ENCODE data around the gene CHST7. TPM values are rescaled to one million over a fixed set of nuclear protein-coding genes. Genes with fewer than 3 reads are reported as not detected.

The CHST7 gene
- total RNA-seq, 1 donor from 2014 or later = 8.4 TPM

DNA sequence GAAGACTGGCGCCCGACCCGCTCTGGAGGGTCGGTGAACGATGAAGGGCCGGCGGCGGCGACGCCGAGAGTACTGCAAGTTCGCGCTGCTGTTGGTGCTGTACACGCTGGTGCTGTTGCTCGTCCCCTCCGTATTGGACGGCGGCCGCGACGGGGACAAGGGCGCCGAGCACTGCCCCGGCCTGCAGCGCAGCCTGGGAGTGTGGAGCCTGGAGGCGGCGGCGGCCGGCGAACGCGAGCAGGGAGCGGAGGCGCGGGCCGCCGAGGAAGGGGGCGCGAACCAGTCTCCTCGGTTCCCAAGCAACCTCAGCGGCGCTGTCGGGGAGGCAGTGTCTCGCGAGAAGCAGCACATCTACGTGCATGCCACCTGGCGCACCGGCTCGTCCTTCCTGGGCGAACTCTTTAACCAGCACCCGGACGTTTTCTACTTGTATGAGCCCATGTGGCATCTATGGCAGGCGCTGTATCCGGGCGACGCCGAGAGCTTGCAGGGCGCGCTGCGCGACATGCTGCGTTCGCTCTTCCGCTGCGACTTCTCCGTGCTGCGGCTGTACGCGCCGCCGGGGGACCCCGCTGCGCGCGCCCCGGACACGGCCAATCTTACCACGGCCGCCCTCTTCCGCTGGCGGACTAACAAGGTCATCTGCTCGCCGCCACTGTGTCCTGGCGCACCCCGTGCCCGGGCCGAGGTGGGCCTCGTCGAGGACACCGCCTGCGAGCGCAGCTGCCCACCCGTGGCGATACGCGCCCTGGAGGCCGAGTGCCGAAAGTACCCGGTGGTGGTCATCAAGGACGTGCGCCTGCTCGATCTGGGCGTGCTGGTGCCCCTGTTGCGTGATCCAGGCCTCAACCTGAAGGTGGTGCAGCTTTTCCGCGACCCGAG, 568 bp downstream of the CHST7 start:
- DNase-seq (ENCODE audit: low spot score) = peak; percentile 20

DNA sequence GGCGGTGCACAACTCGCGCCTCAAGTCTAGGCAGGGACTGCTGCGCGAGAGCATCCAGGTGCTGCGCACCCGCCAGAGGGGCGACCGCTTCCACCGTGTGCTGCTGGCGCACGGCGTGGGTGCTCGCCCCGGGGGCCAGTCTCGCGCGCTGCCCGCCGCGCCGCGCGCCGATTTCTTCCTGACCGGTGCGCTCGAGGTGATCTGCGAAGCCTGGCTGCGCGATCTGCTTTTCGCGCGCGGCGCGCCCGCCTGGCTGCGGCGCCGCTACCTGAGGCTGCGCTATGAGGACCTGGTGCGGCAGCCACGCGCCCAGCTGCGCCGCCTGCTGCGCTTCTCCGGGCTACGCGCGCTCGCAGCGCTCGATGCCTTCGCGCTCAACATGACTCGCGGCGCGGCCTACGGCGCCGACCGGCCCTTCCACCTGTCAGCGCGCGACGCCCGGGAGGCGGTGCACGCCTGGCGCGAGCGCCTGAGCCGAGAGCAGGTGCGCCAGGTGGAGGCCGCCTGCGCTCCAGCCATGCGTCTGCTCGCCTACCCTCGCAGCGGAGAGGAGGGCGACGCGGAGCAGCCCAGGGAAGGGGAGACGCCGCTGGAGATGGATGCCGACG, 1.3 kb downstream of the CHST7 start:
- no peak for DNase-seq (ENCODE audit: low spot score)

DNA sequence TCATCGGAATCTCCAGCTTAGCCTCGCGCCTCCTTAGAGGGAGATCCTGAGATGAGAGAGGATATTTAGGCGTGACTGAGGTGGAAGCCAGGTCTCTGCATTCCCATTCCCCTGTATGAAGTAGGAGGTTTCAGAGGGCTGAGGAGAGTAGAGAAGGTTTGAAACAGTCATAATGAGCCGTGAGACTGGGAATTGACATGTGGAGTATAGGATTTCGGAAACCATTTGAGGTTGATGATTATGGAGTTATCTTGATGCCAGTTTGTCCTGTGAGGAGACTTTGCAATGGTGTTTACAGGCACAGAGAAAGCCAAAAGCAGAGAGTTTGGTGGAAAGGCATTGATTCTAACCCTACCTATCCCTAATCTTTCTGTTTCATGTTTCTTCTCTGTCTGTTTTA, 2.0 kb downstream of the CHST7 start:
- no peak for DNase-seq (ENCODE audit: low spot score)

DNA sequence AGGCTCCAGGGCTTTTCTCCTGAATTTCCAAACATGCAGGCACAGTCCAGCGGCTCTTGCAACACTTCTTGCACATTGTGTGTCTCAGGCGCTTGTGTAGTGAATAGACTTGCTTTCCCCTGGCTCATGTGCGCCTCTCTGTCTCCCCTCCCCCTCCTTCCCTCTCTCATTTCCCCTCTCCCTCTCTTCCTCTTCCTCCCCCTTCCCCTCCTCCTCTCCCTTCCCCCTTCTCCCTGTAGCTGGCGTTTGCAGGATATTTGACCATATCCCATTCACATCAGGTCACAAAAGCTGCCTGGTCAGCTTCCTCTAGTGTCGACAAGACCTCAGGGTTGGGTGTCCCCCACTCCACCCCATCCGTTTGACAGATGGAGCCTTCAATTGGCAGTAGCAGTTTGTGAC, 2.4 kb downstream of the CHST7 start:
- peak; percentile 9 for DNase-seq (ENCODE audit: low spot score)

DNA sequence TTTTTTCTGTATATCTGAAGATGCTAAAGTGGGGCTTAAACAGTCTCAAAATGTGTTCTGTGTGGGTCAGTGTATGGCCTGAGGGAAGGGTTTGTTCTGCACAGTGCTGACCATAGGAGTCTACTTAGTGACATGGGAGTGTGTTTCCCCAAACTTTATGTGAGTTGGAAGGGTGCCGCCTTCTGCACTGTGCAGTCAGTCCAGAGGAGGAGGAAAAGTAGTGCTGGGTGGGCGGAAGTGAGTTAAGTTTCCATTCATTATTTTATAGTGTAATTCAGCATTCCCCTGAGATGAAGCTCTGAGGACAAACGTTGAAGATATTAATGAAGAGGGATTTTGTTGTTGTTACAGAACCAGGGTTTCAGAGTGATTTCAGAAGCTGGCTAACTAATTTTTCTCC, 2.9 kb downstream of the CHST7 start:
- DNase-seq (ENCODE audit: low spot score) = peak; percentile 3

DNA sequence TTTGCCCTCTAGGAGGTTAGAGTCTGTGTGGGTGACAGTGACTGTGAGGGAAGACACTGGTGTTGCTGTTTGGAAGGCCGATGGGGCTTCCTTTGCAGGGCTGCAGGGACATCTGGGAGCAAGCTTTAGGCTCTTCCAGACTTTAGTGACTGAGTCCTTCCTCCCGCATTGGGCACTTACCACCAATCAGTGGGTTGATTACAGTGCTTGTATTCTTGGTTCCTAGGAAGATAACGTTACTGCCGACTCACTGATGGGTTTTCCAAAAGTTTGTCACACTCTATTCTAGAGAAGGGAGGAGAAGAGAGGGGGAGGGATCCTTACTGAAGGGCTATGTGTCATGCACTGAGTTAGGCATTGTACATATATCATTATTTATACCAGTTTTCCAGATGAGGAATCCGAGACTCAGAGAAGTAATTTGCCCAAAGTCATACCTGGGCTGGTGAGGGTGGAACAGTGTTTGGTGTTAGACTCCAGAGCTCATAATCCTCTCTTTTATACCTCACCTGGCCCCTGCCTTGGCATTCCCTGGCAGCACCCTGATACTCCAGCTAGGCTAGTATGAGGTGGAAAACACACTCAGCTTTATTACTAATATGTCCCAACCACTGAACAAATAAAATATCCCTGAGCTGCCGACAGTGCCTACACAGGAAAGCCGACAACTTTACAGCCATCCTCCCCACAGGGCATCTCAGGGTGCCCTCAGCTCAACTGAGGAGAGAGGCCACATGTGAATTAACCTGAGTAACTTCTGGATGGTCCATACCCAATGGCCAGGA, 3.8 kb downstream of the CHST7 start:
- DNase-seq (ENCODE audit: low spot score) = no peak

DNA sequence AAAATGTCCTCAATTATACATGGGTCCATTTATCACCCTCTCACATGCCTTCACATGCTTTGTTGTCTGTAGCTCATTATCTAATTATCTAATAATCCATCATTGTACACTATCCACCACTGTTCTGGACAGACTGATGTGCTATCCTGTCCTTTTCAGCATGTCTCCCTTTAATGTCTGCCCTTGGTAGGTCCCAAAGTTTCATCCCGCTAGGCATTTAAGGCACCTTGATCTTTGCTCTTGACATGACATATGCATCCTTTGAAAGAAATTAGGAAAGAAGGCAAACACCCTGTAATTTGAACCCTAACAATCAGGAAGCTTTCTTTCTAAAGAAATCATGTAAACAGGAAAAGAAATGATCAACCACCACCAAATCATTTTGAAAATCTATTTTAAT, 5.7 kb downstream of the CHST7 start:
- no peak for DNase-seq (ENCODE audit: low spot score)

DNA sequence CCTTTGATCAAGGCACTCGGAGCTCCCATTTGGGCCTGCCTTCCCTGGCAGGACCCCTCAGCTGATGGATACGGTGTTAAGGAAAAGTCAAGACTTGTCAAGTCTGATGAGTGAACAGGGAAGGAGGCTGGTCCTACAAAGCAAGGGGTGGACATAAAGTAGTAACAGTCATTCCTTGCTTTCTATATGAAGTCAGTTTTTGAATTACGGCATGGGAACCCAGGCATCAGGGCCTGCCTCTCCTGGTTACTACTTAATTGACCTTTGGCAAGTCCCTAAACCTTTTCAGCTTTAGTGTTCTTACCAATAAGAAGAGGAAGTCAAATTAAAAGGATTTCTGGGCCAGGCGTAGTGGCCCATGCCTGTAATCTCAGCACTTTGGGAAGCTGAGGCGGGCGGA, 7.0 kb downstream of the CHST7 start:
- no peak for DNase-seq (ENCODE audit: low spot score)

DNA sequence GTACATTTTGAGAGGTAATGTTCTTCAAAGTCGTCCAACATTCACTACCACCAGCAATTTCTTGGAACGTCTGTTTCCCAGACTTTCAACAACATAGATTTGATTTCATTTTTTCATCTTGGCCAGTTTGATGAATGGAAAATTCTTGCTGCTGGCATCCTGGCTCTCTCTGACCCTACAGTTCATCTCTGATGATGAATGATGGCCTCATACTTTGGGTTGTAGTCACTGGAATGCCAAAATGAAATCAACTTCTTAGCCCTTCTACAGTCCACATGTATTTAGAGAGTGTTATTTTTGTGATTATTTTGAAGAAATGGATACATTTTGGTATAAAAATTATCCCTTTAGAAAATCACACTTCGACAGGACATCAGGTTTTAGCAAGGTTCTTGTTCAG, 8.8 kb downstream of the CHST7 start:
- peak; percentile 12 for DNase-seq (ENCODE audit: low spot score)

DNA sequence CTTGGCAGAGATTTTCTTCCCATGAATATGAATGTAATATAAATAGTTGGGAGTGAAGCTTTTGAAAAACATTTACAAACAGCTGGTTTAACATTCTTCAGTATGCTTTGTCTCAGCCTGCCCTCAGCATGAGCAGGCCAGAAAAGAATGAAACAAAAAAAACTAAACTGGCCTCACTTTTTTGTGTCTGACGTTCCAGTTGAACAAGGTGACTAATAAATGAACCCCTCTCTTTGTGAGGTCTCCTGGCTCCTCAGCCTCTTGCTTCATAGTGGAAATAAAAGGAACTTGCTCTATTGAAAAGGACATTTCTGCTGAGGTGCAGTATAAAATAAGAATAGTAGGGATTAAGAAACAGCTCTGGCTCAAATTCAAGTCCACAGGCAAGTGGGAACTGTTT, 9.4 kb downstream of the CHST7 start:
- DNase-seq (ENCODE audit: low spot score) = peak; percentile 58

DNA sequence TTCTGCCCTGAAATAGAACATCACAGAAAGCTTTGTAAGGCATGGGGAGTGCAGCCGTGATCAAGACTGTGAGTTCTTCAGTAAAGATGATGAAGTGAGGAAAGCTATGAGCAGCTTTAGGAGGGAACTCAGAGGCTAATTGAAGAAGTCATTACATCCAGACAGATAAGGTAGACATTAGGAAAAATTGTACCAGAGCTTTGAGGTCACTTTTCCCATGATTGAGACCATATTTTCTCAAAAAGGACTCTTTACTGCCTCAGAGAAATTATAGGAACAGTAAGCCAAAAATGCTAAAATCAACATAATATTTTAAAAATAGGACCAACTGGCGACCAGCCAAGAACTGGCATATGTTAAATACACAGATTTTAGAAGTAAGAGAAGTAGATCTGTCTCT, 11.2 kb downstream of the CHST7 start:
- peak; percentile 29 for DNase-seq (ENCODE audit: low spot score)

DNA sequence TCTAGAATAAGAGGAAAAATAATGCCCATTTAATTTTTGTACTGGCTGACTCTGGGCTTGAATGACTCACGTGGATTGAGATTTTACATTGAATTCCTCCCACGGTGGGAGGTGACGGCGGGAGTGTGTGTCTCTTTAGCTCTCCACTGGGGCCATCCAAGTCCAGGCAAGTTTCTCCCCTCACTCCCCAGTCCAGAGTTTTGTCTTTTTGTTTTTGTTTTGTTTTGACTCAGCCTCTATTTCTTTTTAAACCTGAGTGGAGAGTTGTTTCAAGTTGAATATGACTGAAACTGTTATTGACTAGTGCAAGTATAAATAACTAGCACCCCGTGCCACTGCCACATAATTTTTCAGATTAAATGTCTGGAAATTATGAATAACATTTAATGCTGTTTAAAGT, 13.6 kb downstream of the CHST7 start:
- no peak for DNase-seq (ENCODE audit: low spot score)

DNA sequence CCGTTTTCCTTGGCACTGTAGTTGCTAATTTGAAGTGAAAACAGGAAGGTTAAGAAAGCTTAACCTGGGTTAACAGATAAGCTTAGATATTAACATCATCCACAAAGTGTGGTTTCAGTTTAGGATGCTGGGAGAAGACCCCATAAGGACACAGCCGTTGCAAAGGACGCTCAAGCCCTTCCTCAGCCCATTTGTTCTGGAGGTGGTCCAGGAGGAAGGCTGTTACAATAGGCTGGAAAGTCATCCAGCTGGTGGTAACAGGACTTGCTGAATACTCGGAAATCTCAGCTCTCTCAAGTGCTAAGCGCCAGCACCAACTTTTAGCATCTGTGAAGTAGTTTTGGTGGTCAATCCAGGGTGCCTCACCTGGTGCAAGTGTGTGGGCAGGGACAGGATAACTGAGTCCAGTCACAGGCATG, 14.2 kb downstream of the CHST7 start:
- peak; percentile 11 for DNase-seq (ENCODE audit: low spot score)

DNA sequence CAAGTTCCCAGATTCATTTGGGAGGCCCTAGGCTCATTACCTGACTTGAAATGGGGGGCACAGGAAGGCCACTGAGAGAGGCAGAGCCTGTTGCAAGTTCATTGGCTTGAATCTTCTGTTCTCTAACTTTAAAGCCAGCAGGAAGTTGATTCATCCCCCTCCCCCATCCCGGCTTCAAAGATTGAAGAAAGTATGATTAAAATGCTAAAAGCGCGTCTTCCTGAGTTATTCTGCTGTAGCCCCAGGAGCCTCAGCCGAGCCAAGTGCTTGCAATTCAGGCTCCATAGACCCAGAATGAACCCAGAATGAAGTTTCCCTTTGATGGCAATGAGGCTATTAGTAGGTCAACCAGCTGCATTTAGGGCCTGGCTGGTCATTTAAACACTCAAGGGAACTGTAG, 14.7 kb downstream of the CHST7 start:
- peak; percentile 52 for DNase-seq (ENCODE audit: low spot score)

DNA sequence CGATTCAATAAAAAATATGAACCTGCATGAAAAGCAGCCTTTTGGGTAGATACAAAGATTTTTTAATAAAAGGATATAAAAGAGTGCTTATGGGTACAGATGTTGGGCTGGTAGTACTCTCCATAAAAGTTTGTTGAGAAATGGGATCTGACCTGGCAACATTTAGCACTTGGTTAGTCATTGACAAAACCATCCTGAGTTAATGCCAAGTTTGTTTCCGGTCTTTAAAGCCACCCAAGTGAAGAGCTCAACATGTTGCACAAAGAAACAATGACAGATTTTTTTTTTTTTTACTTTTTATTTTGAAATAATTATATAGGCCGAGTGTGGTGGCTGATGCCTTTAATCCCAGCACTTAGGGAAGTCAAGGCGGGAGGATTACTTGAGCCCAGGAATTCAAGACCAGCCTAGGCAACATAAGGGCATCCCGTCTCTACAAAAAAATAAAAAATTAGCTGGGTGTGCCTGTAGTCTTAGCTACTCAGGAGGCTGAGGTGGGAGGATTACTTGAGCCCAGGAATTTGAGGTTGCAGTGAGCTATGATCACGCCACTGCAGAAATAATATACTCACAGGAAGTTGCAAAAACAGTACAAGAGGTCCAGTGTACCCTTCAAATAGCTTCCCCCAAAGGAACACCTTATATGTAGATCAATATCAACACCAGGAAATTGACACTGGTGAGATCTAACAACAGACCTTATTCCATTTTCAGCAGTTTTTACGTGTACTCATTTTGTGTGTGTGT, 16.6 kb downstream of the CHST7 start:
- DNase-seq (ENCODE audit: low spot score) = no peak

DNA sequence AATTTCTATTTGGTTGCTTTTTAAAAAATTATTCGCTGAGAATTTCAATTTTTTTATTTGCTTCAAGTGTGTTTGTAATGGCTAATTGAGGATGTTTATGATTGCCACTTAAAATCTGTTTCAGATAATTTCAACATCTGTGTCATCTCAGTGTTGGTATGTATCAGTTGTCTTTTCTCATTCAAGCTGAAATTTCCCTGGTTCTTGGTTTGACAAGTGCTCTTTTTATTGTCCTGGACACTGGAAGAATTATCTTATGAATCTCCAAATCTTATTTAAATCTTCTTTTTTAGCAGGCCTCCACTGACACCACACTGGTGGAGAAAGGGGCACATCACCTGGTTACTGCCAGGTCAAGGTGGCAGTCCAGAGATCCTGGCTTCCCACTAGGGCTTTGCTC, 21.5 kb downstream of the CHST7 start:
- no peak for DNase-seq (ENCODE audit: low spot score)

DNA sequence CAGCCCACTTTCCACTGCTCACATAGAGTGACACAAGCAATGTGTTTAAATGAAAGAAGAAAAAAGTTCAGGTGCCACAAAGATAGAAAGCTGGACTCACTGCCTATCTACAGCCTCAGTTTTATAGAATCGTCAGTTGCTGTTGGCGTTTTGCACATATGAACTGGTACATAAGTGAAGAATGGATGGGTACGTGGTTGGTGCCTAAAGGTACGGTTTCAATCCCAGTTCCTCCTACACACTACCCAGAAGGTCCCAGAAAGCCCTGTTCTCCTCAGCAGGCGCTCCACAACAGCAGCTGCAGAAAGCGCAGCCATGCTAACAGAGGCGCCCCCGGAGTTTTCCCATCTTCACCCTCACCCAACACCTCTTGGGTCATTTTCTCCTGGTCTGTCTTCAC, 23.6 kb downstream of the CHST7 start:
- DNase-seq (ENCODE audit: low spot score) = no peak

DNA sequence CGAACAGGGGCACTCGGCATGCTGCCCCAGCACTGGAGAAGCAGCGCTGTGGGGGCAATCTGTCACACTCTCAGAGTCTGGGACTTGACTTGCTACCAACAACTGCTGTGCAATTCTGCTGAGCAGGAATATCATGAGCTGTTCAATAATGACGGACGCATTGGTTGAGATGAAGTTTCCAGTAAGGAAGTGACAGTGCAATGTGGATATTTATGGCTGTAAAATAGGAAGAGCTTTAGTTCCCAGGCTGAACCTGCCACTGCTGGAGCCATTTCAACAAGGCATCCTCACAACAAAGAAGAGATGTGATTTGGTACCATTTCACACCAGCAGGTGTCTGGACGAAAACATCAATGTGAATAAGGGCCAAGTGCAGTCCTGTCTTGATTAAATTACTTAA, 24.2 kb downstream of the CHST7 start:
- DNase-seq (ENCODE audit: low spot score) = no peak

DNA sequence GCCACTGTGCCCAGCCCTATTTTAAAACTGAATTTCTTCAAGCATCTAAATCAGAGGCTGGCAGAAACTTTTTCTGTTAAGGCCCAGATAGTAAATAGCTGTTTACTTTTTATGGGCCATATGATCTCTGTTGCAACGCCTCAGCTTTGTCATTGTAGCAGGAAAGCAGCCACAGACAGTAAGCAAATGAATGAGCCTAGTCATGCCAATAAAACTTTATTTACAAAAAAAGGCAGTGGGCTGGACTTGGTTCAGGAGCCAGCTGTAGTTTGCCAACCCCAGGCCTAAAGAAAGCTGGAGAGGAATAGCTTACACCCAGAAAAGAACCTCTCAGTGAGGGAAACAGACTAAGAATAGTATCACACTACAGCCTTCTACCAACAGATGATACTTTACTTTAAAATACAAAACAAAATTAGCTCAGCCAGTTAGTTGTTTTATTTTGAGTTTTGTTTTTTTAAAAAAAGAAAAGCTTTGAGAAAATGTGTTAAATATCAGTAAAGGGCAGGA, 25.5 kb downstream of the CHST7 start:
- no peak for DNase-seq (ENCODE audit: low spot score)

DNA sequence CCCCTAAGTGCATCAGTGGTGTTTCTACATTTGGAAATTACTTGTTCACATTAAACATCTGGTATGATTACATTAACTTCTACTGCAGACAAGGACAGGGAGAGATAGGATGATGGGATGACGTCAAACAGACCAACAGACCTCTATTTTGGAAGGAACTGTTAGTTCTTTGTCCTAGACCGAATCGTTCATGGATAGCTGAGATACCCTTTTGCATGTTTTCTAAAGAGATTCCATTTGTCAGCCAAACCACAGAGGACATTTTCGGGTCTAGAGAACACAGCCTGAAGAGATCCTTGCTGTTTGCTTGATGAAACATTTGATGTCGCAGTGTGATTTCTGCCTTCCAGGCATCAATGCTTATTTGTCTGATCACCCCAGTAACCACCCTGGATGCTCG, 27.7 kb downstream of the CHST7 start:
- DNase-seq (ENCODE audit: low spot score) = no peak

DNA sequence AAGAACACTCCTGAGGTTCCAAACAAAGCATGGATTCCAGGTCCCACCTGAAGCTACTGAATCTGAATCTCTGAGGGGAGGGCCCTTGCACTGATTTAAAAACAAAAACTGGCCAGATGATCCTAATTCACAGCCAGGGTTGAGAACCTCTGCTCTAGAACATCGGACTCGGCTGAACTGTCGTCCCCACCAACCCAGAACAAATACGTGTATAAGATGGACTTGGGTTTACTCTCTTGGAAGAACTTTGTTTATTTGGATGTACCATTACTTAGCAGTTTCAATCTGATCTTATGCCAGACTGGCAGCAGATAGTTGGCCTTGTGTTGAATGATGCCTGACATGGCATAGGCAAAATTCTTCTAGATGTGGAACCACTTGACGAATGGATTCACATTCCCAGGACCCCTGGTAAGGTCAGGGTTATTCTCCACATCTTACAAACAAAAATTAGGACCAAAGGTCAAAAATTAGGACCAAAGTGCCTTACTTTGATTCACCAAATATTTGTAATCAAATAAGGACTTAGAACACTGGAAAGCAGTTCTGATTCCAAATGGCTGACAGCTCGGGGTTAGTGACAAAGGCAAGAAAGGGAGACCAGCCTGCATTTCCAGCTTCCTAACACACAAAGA, 29.0 kb downstream of the CHST7 start:
- DNase-seq (ENCODE audit: low spot score) = no peak
